H7 (cell line): ENCODE results near the gene CRELD2. TPM values are rescaled to one million over a fixed set of nuclear protein-coding genes. Genes with fewer than 3 reads are reported as not detected.

Source experiments
- DNase-seq: peaks from one replicate; pipeline ENCODE4 v3.0.0; 2012
- H3K27me3 ChIP-seq: 2 replicates; pipeline ENCODE4 v1.6.0; 2011; ENCODE audit warnings: mild to moderate bottlenecking, low read length; ENCODE audit not compliant: control insufficient read depth, insufficient read depth
- H3K36me3 ChIP-seq: replicated peaks from 2 replicates; pipeline ENCODE4 v1.5.1; 2011; ENCODE audit warnings: low read length; ENCODE audit not compliant: control insufficient read depth, insufficient read depth
- H3K4me3 ChIP-seq: 2 replicates; pipeline ENCODE4 v1.5.1; 2011; ENCODE audit warnings: low read depth, mild to moderate bottlenecking, control low read depth, low read length, moderate library complexity; ENCODE audit not compliant: insufficient read depth
- total RNA-seq: library from RNA; depleted of rRNA; stranded (reverse); fragments of >200 nt; shearing (Covaris generic); gene quantifications from 2 replicates; pipeline ENCODE4 v1.2.3, GENCODE V29; 2014

CRELD2 gene
- total RNA-seq, 1 experiment from 2014 or later = 45.6 TPM

DNA sequence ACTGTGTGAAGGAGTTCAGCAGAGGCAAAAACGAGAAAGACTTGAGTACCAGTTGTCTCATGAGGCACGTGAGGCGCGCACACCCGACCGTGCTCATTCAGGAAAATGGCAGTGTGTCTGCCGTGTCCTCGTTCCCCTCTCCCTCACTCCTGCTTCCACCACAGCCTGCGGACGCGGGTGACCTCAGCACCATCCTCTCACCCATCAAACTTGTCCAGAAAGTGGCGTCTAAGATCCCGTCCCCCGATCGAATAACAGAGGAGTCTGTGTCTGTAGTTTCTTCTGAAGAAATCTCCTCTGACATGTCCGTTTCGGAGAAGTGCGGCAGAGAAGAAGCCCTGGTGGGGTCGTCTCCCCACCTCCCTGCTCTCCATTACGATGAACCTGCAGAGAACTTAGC is 34.4 kb upstream of the CRELD2 start:
- H3K27me3 ChIP-seq = no peaks in the 10 kb centered on the region
- H3K36me3 ChIP-seq = peaks cover 12% of the 10 kb centered on the region
- no peak overlapping the region for H3K4me3 ChIP-seq
- no peak for DNase-seq

DNA sequence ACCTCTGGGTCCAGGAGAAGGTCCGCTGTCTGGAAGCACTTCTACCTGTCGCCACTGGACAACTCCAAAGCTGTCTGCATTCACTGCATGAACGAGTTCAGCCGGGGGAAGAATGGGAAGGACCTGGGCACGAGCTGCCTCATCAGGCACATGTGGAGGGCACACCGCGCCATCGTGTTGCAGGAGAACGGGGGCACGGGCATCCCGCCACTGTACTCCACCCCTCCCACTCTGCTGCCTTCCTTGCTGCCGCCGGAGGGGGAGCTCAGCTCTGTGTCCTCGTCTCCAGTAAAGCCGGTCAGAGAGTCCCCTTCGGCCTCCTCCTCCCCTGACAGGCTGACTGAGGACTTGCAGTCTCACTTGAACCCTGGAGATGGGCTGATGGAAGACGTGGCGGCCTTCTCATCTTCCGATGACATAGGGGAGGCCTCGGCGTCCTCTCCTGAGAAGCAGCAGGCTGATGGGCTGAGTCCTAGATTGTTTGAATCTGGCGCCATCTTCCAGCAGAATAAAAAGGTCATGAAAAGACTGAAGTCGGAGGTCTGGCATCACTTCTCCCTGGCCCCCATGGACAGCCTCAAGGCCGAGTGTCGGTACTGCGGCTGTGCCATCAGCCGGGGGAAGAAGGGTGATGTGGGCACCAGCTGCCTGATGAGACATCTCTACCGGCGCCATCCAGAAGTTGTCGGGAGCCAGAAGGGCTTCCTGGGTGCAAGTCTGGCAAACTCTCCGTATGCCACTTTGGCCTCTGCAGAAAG is 33.8 kb upstream of the CRELD2 start:
- no peak for DNase-seq
- Histone ChIP-seq H3K36me3 (peaks cover 12% of the 10 kb centered on the region), H3K27me3 (no peaks in the 10 kb centered on the region), H3K4me3 (no peak overlapping the region)

DNA sequence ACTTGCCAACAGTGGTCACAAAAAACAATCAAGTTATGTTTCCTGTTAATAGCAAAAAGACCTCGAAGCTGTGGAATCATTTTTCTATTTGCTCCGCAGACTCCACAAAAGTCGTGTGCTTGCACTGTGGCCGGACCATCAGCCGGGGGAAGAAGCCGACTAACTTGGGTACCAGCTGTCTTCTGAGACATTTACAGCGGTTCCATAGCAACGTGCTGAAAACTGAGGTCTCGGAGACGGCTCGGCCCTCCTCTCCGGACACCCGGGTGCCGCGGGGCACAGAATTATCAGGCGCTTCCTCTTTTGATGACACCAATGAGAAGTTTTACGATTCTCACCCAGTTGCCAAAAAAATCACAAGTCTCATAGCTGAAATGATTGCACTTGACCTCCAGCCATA is 33.2 kb upstream of the CRELD2 start:
- DNase-seq = no peak
- H3K27me3 ChIP-seq = no peaks in the 10 kb centered on the region

DNA sequence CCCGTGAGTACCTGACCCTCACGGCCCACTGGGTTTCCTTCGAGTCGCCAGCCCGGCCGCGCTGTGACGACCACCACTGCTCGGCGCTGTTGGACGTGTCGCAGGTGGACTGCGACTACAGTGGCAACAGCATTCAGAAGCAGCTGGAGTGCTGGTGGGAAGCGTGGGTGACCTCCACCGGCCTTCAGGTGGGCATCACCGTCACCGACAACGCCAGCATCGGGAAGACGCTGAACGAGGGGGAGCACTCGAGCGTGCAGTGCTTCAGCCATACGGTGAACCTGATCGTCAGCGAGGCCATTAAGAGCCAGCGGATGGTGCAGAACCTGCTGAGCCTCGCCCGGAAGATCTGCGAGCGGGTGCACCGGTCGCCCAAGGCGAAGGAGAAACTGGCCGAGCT is 32.6 kb upstream of the CRELD2 start:
- DNase-seq = no peak
- Histone ChIP-seq H3K27me3 (no peaks in the 10 kb centered on the region), H3K36me3 (peaks cover 12% of the 10 kb centered on the region), H3K4me3 (no peak overlapping the region)

More for the DNA sequence above, 33.2 kb upstream of the CRELD2 start:
- peaks cover 12% of the 10 kb centered on the region for H3K36me3 ChIP-seq
- no peak overlapping the region for H3K4me3 ChIP-seq

DNA sequence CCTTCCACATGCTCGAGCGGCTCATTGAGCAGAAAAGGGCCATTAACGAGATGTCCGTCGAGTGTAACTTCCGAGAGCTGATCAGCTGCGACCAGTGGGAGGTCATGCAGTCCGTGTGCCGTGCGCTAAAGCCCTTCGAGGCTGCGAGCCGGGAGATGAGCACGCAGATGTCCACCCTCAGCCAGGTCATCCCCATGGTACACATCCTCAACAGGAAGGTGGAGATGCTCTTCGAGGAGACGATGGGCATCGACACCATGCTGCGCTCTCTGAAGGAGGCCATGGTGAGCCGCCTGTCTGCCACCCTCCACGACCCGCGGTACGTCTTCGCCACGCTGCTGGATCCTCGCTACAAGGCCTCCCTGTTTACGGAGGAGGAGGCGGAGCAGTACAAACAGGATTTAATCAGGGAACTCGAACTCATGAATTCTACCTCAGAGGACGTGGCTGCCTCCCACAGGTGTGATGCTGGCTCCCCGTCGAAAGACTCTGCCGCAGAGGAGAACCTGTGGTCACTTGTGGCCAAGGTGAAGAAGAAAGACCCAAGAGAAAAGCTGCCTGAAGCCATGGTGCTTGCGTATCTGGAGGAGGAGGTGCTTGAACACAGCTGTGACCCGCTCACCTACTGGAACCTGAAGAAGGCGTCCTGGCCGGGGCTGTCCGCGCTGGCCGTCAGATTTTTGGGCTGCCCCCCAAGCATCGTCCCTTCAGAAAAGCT is 31.9 kb upstream of the CRELD2 start:
- Histone ChIP-seq H3K27me3 (no peaks in the 10 kb centered on the region), H3K4me3 (no peak overlapping the region), H3K36me3 (peaks cover 13% of the 10 kb centered on the region)
- DNase-seq = no peak

DNA sequence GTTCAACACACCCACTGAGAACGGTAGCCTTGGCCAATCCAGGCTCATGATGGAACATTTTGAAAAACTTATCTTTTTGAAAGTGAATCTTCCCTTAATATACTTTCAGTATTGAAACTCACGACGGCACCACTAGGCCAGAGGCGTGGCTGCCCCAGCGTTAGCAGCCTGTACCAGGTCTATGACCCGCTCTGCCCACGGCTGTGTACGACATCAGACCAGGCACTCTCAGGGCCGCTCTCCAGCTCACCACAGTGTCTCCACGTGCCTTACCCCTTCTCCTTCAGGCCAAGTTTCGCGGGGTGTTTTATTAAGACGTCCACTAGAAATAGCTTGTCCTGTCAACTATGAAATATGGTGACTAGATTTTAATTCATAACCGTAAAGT is 31.4 kb upstream of the CRELD2 start:
- no peaks in the 10 kb centered on the region for H3K27me3 ChIP-seq
- DNase-seq = no peak
- peaks cover 13% of the 10 kb centered on the region for H3K36me3 ChIP-seq
- no peak overlapping the region for H3K4me3 ChIP-seq

DNA sequence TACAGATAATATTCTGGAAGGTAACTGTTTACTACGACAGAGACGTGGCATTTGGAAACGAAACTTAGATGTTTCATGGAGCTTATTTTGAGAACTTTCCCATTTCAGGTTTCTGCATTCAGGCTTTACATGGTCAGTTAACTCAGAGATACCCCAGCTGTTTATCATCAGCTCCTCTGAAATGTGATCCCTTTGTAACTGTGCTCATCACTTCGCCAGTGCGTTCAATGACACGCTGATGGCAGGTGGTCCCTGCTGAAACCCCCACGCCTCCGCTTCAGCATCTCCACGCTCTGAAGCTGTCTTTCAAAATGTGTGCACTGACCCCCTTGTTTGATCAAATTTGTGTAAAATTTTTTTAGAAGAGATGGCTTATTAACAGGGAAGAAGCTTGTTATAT is 30.7 kb upstream of the CRELD2 start:
- no peak for DNase-seq
- no peak overlapping the region for H3K4me3 ChIP-seq
- H3K27me3 ChIP-seq = no peaks in the 10 kb centered on the region
- H3K36me3 ChIP-seq = peaks cover 13% of the 10 kb centered on the region

DNA sequence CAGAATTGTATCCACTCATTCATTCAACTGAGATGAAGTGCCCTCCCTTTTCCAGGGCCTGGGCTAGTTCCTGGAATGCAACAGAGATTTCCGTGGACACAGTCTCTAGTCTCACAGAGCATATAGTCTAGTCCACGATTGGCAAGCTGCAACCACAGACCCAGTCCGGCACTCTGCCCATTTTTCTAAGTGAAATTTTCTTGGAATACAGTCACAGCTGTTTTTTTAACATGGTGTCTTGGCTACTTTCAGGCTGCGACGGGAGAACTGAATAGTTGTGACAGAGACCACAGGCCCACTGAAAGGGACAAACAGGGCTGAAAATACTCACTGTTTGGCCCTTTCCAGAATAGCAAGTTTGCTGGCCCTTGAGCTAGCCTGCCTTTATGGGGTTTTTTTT is 29.4 kb upstream of the CRELD2 start:
- H3K36me3 ChIP-seq = peaks cover 13% of the 10 kb centered on the region
- no peaks in the 10 kb centered on the region for H3K27me3 ChIP-seq
- H3K4me3 ChIP-seq = no peak overlapping the region
- DNase-seq = no peak

DNA sequence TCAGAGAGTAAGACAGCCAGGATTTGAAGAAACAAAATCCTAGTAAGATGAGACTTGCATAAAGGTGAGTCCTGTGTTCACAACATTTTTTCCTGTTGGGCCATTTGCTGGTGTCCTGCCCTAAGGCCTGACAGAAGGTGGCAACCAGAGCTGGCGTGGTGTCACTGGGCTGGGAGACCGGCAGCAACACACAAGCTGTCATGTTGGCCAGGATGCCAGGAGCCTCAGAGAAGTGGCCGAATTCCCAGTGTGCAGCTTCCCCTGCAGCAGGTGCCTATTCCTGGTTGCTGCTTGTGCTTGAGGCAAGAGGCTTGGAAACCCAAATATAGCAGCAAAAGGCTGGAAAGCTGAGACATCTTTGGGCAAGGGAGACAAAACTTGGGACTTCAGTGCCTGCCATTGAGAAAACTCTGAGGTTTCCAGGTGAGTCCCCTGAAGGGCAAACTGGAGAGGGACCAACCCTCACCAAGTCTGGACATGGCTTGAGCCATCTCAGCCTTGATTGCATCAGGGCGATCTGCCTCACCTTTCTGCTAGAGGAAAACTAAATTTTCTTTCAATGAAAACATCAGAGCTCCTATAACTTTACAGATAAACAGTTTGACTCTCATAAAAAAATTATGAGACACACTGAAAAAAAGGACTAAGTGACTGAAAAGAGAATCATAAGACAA is 26.1 kb upstream of the CRELD2 start:
- no peak for DNase-seq
- H3K36me3 ChIP-seq = peaks cover 3% of the 10 kb centered on the region
- no peak overlapping the region for H3K4me3 ChIP-seq
- no peaks in the 10 kb centered on the region for H3K27me3 ChIP-seq

DNA sequence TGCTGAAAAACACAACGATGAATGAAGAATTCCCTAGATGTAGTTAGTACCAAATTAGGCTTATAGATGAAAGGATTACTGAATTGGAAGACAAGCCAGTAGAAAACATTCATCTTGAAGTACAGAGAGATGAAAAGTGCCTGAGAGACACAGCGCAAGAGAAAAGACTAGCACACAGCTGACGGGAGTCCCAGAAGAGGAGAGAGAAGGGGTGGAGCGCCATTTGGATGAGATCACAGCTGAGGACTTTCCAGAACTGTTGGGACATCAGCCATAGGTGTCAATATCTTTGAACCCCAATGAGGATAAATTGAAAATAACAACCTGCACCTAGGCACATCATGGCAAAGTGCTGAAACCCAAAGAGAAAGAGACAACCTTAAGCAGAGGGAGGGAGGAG is 25.4 kb upstream of the CRELD2 start:
- Histone ChIP-seq H3K36me3 (peaks cover 3% of the 10 kb centered on the region), H3K4me3 (no peak overlapping the region), H3K27me3 (no peaks in the 10 kb centered on the region)
- DNase-seq = no peak

DNA sequence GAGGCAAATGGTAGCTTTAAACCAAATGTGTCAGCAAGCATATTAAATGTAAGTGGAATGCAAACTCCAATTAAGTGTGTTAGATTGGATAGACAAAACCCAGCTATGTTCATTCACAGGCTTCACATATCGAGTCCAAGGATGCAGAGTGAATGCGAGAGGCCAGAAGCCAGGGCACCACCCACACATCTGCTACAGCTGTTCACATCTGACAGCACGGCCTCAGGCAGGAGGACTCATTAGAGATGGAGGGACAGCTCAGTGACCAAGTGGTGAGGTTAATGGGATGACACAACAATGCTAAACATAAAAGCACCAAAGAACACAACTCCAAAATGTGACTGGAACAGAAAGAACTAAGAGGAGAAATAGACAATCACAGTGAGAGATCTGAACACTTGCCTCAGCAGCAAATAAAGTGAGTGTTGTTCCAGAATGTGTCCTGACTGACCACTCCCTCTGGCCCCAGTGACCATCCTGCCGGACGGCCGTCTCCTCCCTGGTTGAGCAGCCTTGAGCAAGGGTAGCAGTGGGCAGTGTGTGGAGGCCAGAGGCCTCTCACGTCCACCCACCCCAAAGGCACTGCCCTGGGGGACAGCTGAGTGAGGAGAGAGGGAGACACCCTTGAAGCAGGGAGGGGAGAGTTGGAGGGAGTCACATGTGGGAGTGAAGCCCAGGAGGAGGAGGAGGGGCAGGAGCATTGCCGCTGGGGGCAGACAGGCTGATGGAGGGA is 23.9 kb upstream of the CRELD2 start:
- peak; percentile 50 for DNase-seq
- no peak overlapping the region for H3K4me3 ChIP-seq
- no peaks in the 10 kb centered on the region for H3K27me3 ChIP-seq
- peaks cover 1% of the 10 kb centered on the region for H3K36me3 ChIP-seq

DNA sequence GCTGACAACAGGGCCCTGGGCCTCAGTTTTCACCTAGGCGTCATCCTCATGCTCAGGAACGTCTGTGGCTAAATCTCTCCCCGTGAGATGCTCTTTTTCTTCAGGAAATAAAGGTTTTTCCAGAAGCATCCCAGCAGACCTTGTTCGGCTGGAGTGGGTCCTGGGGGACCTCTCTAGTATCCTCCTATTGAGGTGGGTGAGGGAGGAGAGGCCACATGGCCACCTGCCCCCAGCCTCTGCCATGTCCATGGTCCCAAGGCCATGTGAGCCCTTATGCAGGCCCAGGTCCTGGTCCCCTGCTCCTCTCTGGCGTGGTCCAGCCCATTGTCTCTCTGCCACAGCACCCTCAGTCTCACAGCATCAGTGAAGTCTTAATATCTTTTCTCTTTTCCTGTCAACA is 22.2 kb upstream of the CRELD2 start:
- no peak for DNase-seq
- no peaks in the 10 kb centered on the region for H3K27me3 ChIP-seq
- H3K36me3 ChIP-seq = no peaks in the 10 kb centered on the region; the same call in none of the 2 replicates
- no peak overlapping the region for H3K4me3 ChIP-seq

DNA sequence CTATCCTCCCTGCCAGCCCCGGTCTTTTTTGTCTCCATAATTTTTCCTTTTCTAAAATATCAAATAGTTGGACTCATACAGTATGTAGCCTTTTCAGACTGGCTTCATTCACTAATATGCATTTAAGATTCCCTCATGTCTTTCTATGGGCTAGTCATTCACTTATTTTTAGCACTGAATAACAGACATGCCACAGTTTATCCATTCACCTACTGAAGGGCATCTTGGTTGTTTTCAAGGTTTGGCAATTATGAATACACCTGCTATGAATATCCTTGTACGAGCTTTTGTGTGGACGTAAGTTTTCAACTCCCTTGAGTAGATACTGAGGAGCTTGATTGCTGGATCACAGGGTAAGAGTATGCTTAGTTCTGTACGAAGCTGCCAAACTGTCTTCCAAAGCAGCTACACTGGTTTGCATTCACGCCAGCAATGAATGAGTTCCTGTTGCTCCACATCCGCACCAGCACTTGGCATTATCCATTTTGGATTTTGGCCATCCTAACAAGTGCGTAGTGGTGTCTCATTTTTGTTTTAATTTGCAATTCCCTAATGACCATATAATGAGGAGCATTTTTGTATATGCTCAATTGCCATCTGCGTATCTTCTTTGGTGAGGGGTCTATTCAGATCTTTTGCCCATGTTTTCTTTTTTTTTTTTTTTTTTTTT is 21.3 kb upstream of the CRELD2 start:
- Histone ChIP-seq H3K36me3 (peaks cover 1% of the 10 kb centered on the region; the same call in 1 of the 2 replicates), H3K4me3 (no peak overlapping the region), H3K27me3 (no peaks in the 10 kb centered on the region)
- DNase-seq = no peak

DNA sequence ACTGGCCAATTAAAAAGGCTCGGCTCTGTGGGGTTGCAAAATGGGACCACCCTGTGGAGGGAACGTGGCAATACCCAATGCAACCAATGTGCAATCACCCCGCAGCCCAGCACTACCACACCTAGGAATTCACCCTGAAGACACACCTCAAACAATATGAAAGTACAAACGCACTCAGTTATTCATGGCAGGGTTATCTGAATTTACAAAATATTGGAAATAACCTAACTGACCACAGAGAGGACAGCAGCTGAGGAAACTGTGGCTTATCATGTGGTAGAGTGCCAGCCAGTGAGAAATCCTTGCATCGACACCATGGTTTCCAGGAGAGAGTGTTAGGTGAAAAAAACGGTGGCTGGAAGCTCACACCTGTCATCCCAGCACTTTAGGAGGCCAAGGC is 18.9 kb upstream of the CRELD2 start:
- Histone ChIP-seq H3K36me3 (peaks cover 3% of the 10 kb centered on the region), H3K27me3 (no peaks in the 10 kb centered on the region), H3K4me3 (no peak overlapping the region)
- no peak for DNase-seq
